Neural cell (in vitro differentiated cells): ENCODE measurements around the gene SLC2A6. TPM values are rescaled to one million over a fixed set of nuclear protein-coding genes. Genes with fewer than 3 reads are reported as not detected.

ENCODE experiments used
- H2AFZ ChIP-seq: fragments of 200-600, 300-800 bp; sonication (generic), shearing (Covaris generic); 2 replicates; pipeline ENCODE4 v1.6.0; 2014; ENCODE audit warnings: low read depth, mild to moderate bottlenecking, antibody characterized with exemption, low read length, moderate library complexity
- H3F3A ChIP-seq: fragments of 200-600 bp; shearing (Covaris generic); 2 replicates; pipeline ENCODE4 v1.6.1; 2016; ENCODE audit warnings: mild to moderate bottlenecking, moderate library complexity, mixed read lengths, antibody characterized with exemption, low read length; ENCODE audit not compliant: insufficient read depth, poor library complexity, severe bottlenecking
- H3K27ac ChIP-seq: fragments of 200-600, 300-800 bp; sonication (generic), shearing (Covaris generic); 2 replicates; pipeline ENCODE4 v1.5.1; 2014; ENCODE audit warnings: mild to moderate bottlenecking, low read length, moderate library complexity
- H3K27me3 ChIP-seq: fragments of 300-800, 200-600 bp; sonication (generic), shearing (Covaris generic); 2 replicates; pipeline ENCODE4 v1.6.0; 2014; ENCODE audit warnings: mild to moderate bottlenecking, low read depth, low read length, moderate library complexity; ENCODE audit not compliant: insufficient read depth
- H3K36me3 ChIP-seq: fragments of 300-800, 200-600 bp; sonication (generic), shearing (Covaris generic); 2 replicates; pipeline ENCODE4 v1.5.1; 2014; ENCODE audit warnings: mild to moderate bottlenecking, antibody characterized with exemption, low read length, moderate library complexity; ENCODE audit not compliant: insufficient read depth
- H3K4me2 ChIP-seq: fragments of 300-800, 200-600 bp; sonication (generic), shearing (Covaris generic); 2 replicates; pipeline ENCODE4 v1.6.0; 2014; ENCODE audit warnings: mild to moderate bottlenecking, low read length
- H3K4me3 ChIP-seq: fragments of 300-800, 200-600 bp; sonication (generic), shearing (Covaris generic); 2 replicates; pipeline ENCODE4 v1.5.1; 2014; ENCODE audit warnings: mild to moderate bottlenecking, low read length, moderate library complexity
- H3K79me2 ChIP-seq: fragments of 200-600 bp; shearing (Covaris generic); replicated peaks from 2 replicates; pipeline ENCODE4 v1.6.0; 2014; ENCODE audit warnings: mild to moderate bottlenecking, low read length, moderate library complexity; ENCODE audit not compliant: insufficient read depth
- H3K9ac ChIP-seq: fragments of 300-800, 200-600 bp; sonication (generic), shearing (Covaris generic); 2 replicates; pipeline ENCODE4 v1.6.1; 2016; ENCODE audit warnings: mild to moderate bottlenecking, low read length, mixed read lengths
- H3K9me2 ChIP-seq: fragments of 200-600 bp; shearing (Covaris generic); 2 replicates; pipeline ENCODE4 v1.6.1; 2016; ENCODE audit warnings: mild to moderate bottlenecking, low read length, mixed read lengths; ENCODE audit not compliant: insufficient read depth
- H3K9me3 ChIP-seq: fragments of 200-600, 300-800 bp; sonication (generic), shearing (Covaris generic); 2 replicates; pipeline ENCODE4 v1.6.1; 2016; ENCODE audit warnings: mild to moderate bottlenecking, mixed run types, low read length, moderate library complexity, mixed read lengths
- H4K20me1 ChIP-seq: fragments of 200-600 bp; shearing (Covaris generic); 2 replicates; pipeline ENCODE4 v1.6.1; 2016; ENCODE audit warnings: mild to moderate bottlenecking, mixed run types; ENCODE audit not compliant: insufficient read depth
- CTCF ChIP-seq: fragments of 450-650 bp; IDR thresholded peaks from 2 replicates; pipeline ENCODE4 v1.5.1; 2014; ENCODE audit warnings: antibody characterized with exemption, mild to moderate bottlenecking, moderate library complexity; ENCODE audit not compliant: poor library complexity, severe bottlenecking
- EP300 ChIP-seq: fragments of 450-650 bp; conservative IDR thresholded peaks from 2 replicates; pipeline ENCODE4 v1.6.1; 2014; ENCODE audit warnings: antibody characterized with exemption, mild to moderate bottlenecking, moderate library complexity; ENCODE audit not compliant: poor library complexity, severe bottlenecking
- EZH2 ChIP-seq: fragments of 200-600, 300-800 bp; shearing (Covaris generic), sonication (generic); IDR thresholded peaks from 2 replicates; pipeline ENCODE4 v1.6.1; 2014; ENCODE audit warnings: antibody characterized with exemption, low read length, borderline replicate concordance, mild to moderate bottlenecking; ENCODE audit not compliant: insufficient read depth, poor library complexity, severe bottlenecking
- MXI1 ChIP-seq: fragments of 450-650 bp; conservative IDR thresholded peaks from 2 replicates; pipeline ENCODE4 v1.6.1; 2014; ENCODE audit warnings: antibody characterized with exemption, mild to moderate bottlenecking; ENCODE audit not compliant: poor library complexity, severe bottlenecking
- POLR2AphosphoS5 ChIP-seq: IDR thresholded peaks from 2 replicates; pipeline ENCODE4 v1.6.1; 2012
- RAD21 ChIP-seq: fragments of 450-650 bp; conservative IDR thresholded peaks from 2 replicates; pipeline ENCODE4 v1.6.1; 2014; ENCODE audit warnings: antibody characterized with exemption, mild to moderate bottlenecking, moderate library complexity
- REST ChIP-seq: IDR thresholded peaks from 2 replicates; pipeline ENCODE4 v1.6.1; 2012; ENCODE audit warnings: borderline replicate concordance
- SMC3 ChIP-seq: fragments of 450-650 bp; conservative IDR thresholded peaks from 2 replicates; pipeline ENCODE4 v1.6.1; 2014; ENCODE audit warnings: antibody characterized with exemption, mild to moderate bottlenecking, moderate library complexity; ENCODE audit not compliant: poor library complexity
- TAF1 ChIP-seq: IDR thresholded peaks from 2 replicates; pipeline ENCODE4 v1.6.1; 2012; ENCODE audit warnings: low read depth
- polyA plus RNA-seq: library from polyadenylated mRNA; depleted of rRNA; stranded (reverse); fragments of >200 nt; gene quantifications from 2 replicates; pipeline ENCODE4 v1.2.3, GENCODE V29; 2014

Gene SLC2A6
- polyA plus RNA-seq, 1 donor from 2014 or later = 11.5 TPM

GRCh38 chr9:133511607-133512006 is 32.7 kb upstream of the SLC2A6 start:
- Histone ChIP-seq H3K4me2 (no peak overlapping the region), H3K27ac (no peak overlapping the region), H3K79me2 (no peaks in the 10 kb centered on the region), H3K9me2 (no peaks in the 10 kb centered on the region), H3K36me3 (no peaks in the 10 kb centered on the region), H2AFZ (no peak overlapping the region), H3K27me3 (no peaks in the 10 kb centered on the region), H3K9me3 (no peaks in the 10 kb centered on the region), H4K20me1 (no peaks in the 10 kb centered on the region), H3F3A (no peaks in the 10 kb centered on the region), H3K9ac (no peak overlapping the region), H3K4me3 (no peak overlapping the region)
- TF ChIP-seq REST = no peak
- TF ChIP-seq SMC3 = no peak
- TF ChIP-seq EZH2 = no peak
- TF ChIP-seq EP300 = no peak
- TF ChIP-seq TAF1 = no peak
- no peak for TF ChIP-seq RAD21
- TF ChIP-seq MXI1 = no peak
- TF ChIP-seq CTCF = no peak
- no peak for TF ChIP-seq POLR2AphosphoS5

- H3F3A ChIP-seq = no peaks in the 10 kb centered on the region
- H3K4me3 ChIP-seq = no peak overlapping the region
- H3K27ac ChIP-seq = no peak overlapping the region
- H3K36me3 ChIP-seq = no peaks in the 10 kb centered on the region
- no peak overlapping the region for H3K4me2 ChIP-seq
- H3K9me3 ChIP-seq = no peaks in the 10 kb centered on the region
- H3K27me3 ChIP-seq = no peaks in the 10 kb centered on the region
- no peaks in the 10 kb centered on the region for H3K79me2 ChIP-seq
- no peaks in the 10 kb centered on the region for H3K9me2 ChIP-seq
- H4K20me1 ChIP-seq = no peaks in the 10 kb centered on the region
- no peak overlapping the region for H3K9ac ChIP-seq
- H2AFZ ChIP-seq = no peak overlapping the region
- TF ChIP-seq RAD21 = no peak
- TF ChIP-seq TAF1 = no peak
- TF ChIP-seq SMC3 = no peak
- no peak for TF ChIP-seq REST
- no peak for TF ChIP-seq MXI1
- no peak for TF ChIP-seq POLR2AphosphoS5
Observed at GRCh38 chr9:133510926-133511505, 32.1 kb upstream of the SLC2A6 start.
